ENCODE results near the gene SVOP. TPM values are rescaled to one million over a fixed set of nuclear protein-coding genes. Genes with fewer than 3 reads are reported as not detected.
"Not testable (repeated sequence)": the region's sequence is repeated elsewhere in the genome, so short reads cannot be mapped to it uniquely, and the experiment has no call there.

SVOP gene
- total and polyA plus RNA-seq, 8 donors, result 0.09 to 0.24 (median 0.15) TPM; not detected in 2

- intact Hi-C loops (cut with DNase I), result no loop called here
- no peak for TF ChIP-seq CTCF (IDR thresholded peaks at IDR 0.05)
- no peaks in the 10 kb centered on the region for H3K27me3 ChIP-seq
- H3K4me3 ChIP-seq, result peak overlapping the region; percentile 92 to 99
- H3K27ac ChIP-seq, result peak overlapping the region; percentile 87 to 90
- no peak for DNase-seq
- H3K4me1 ChIP-seq, result peaks cover 7 to 20% of the 10 kb centered on the region in 2 donors
- peaks cover 0 to 13% of the 10 kb centered on the region in 2 donors for H3K36me3 ChIP-seq
- ATAC-seq, result peak; percentile 7
- no peaks in the 10 kb centered on the region for H3K9me3 ChIP-seq
Observed at GRCh38 chr12:109053382-109054123, 32.7 kb upstream of the SVOP start.

GRCh38 chr12:109052414-109053323 is 31.8 kb upstream of the SVOP start, which contains the start of gene USP30:
TSS of gene USP30 (plus strand) at chr12:109052576. CDS start at chr12:109052679, 103 bp downstream.
- H3K4me1 ChIP-seq, result peaks cover 7 to 20% of the 10 kb centered on the region in 2 donors
- H3K27me3 ChIP-seq, result no peaks in the 10 kb centered on the region
- H3K9me3 ChIP-seq, result no peaks in the 10 kb centered on the region
- H3K4me3 ChIP-seq, result peak within 1 kb of the TSS; percentile 92 to 99
- peaks cover 0 to 4% of the 10 kb centered on the region in 2 donors for H3K36me3 ChIP-seq
- TF ChIP-seq CTCF (IDR thresholded peaks at IDR 0.05), result no peak
- intact Hi-C loops (cut with DNase I), result no loop called here
- ATAC-seq (peak; percentile 97), DNase-seq (peak; percentile 84 to 93 (median 88))
- peak within 1 kb of the TSS; percentile 87 to 90 for H3K27ac ChIP-seq

GRCh38 chr12:109052097-109052413 is 31.2 kb upstream of the SVOP start:
- H3K27ac ChIP-seq, result peak overlapping the region; percentile 87 to 90
- DNase-seq (no peak), ATAC-seq (no peak)
- no peaks in the 10 kb centered on the region for H3K9me3 ChIP-seq
- no peaks in the 10 kb centered on the region for H3K36me3 ChIP-seq
- H3K4me1 ChIP-seq, result peaks cover 7 to 20% of the 10 kb centered on the region in 2 donors
- peak overlapping the region; percentile 92 to 99 for H3K4me3 ChIP-seq
- no peak for TF ChIP-seq CTCF (IDR thresholded peaks at IDR 0.05)
- H3K27me3 ChIP-seq, result no peaks in the 10 kb centered on the region
- intact Hi-C loops (cut with DNase I), result no loop called here

GRCh38 chr12:109049794-109050193 is 28.9 kb upstream of the SVOP start:
- H3K27ac ChIP-seq; intact Hi-C loops (cut with DNase I); DNase-seq; H3K9me3 ChIP-seq; H3K27me3 ChIP-seq; H3K4me3 ChIP-seq; ATAC-seq; H3K36me3 ChIP-seq: not testable (repeated sequence)
- H3K4me1 ChIP-seq, result peaks cover 7 to 20% of the 10 kb centered on the region in 2 donors

- H3K4me3 ChIP-seq; DNase-seq; intact Hi-C loops (cut with DNase I); H3K9me3 ChIP-seq; H3K36me3 ChIP-seq; H3K27ac ChIP-seq; ATAC-seq: not testable (repeated sequence)
- Histone ChIP-seq H3K27me3 (peaks cover 0 to 16% of the 10 kb centered on the region in 2 donors), H3K4me1 (peaks cover 6 to 13% of the 10 kb centered on the region in 2 donors)
Observed at GRCh38 chr12:109048706-109049105, 27.8 kb upstream of the SVOP start.

Measured in left lung (tissue), 10 donors.